PFSK-1 (cell line): ENCODE data around the gene PLB1.

Source experiments
- FOXP2 ChIP-seq: optimal IDR thresholded peaks from 2 replicates; pipeline ENCODE3; 2011; ENCODE audit warnings: borderline replicate concordance, control low read depth, inconsistent platforms; ENCODE audit not compliant: insufficient read depth; ENCODE audit errors: extremely low read length, extremely low read depth
- POLR2AphosphoS5 ChIP-seq: IDR thresholded peaks from 2 replicates; pipeline ENCODE4 v1.6.1; 2012; ENCODE audit warnings: low read depth, mild to moderate bottlenecking, control low read depth, low read length, moderate library complexity
- SIN3A ChIP-seq: IDR thresholded peaks from 2 replicates; pipeline ENCODE4 v1.6.1; 2012; ENCODE audit warnings: mild to moderate bottlenecking, low read length, moderate library complexity, borderline replicate concordance; ENCODE audit not compliant: insufficient read depth
- TAF1 ChIP-seq: IDR thresholded peaks from 2 replicates; pipeline ENCODE4 v1.6.1; 2012; ENCODE audit warnings: low read length, control low read depth, borderline replicate concordance; ENCODE audit not compliant: insufficient read depth
- TF ChIP-seq, protein P1 (sequence below), 2 experiments: IDR thresholded peaks; 2 replicates each; pipeline versions ENCODE4 v1.6.1 to v1.8.0; 2011 to 2012; ENCODE audit warnings: low read depth in 2 of 2, low read length in 2 of 2, control low read depth in 1 of 2, inconsistent platforms in 1 of 2, mild to moderate bottlenecking in 1 of 2, moderate library complexity in 1 of 2; ENCODE audit not compliant: insufficient read depth in 1 of 2

The PLB1 gene

DNA sequence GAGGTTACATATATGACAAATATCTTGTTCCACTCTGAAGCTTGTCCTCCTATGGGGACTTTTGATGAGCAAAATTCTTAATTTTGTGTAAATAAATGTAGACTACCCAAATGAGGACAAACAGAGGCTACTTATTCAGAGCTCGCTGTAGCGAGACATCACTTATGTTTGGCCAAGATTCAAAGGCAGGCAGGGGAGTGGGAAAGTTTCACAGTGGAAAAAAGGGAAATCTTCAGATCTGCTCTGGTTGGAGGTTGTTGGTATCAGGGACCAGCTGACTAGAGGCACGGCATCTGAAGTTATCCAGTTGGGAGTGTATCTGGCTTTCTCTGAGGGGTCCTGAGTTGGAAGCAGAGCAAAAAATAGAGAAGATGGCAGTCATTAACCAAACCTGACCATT is 1.3 kb downstream of the PLB1 start:
- TF ChIP-seq SIN3A (no peak), TAF1 (no peak), POLR2AphosphoS5 (no peak), FOXP2 (no peak)
- TF ChIP-seq, protein P1, sequence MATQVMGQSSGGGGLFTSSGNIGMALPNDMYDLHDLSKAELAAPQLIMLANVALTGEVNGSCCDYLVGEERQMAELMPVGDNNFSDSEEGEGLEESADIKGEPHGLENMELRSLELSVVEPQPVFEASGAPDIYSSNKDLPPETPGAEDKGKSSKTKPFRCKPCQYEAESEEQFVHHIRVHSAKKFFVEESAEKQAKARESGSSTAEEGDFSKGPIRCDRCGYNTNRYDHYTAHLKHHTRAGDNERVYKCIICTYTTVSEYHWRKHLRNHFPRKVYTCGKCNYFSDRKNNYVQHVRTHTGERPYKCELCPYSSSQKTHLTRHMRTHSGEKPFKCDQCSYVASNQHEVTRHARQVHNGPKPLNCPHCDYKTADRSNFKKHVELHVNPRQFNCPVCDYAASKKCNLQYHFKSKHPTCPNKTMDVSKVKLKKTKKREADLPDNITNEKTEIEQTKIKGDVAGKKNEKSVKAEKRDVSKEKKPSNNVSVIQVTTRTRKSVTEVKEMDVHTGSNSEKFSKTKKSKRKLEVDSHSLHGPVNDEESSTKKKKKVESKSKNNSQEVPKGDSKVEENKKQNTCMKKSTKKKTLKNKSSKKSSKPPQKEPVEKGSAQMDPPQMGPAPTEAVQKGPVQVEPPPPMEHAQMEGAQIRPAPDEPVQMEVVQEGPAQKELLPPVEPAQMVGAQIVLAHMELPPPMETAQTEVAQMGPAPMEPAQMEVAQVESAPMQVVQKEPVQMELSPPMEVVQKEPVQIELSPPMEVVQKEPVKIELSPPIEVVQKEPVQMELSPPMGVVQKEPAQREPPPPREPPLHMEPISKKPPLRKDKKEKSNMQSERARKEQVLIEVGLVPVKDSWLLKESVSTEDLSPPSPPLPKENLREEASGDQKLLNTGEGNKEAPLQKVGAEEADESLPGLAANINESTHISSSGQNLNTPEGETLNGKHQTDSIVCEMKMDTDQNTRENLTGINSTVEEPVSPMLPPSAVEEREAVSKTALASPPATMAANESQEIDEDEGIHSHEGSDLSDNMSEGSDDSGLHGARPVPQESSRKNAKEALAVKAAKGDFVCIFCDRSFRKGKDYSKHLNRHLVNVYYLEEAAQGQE (IDR thresholded peaks at IDR 0.05; ENCODE audit: insufficient read depth in 1 of 2, low read depth in 2 of 2, low read length in 2 of 2): no peak

DNA sequence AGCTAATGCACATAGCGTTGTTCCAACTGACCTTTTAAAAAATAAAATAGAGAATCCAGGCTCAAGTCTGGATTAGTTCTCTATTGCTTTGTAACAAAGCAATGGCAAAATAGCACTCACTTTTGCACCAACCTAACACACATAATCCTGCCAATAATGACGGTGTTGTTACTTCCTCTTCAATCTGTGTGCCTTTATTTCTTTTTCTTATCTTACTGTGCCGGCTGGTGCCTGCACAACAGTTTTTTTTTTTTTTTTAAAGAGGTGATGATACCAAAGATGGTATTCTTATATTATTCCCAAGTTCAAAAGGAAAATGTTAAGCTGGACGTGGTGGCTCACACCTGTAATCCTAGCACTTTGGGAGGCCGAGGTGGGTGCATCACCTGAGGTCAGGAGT is 3.4 kb downstream of the PLB1 start:
- TF ChIP-seq, protein P1 (IDR thresholded peaks at IDR 0.05; ENCODE audit: insufficient read depth in 1 of 2, low read depth in 2 of 2, low read length in 2 of 2): no peak
- TF ChIP-seq POLR2AphosphoS5: no peak
- no peak for TF ChIP-seq FOXP2
- TF ChIP-seq SIN3A: no peak
- TF ChIP-seq TAF1: no peak

DNA sequence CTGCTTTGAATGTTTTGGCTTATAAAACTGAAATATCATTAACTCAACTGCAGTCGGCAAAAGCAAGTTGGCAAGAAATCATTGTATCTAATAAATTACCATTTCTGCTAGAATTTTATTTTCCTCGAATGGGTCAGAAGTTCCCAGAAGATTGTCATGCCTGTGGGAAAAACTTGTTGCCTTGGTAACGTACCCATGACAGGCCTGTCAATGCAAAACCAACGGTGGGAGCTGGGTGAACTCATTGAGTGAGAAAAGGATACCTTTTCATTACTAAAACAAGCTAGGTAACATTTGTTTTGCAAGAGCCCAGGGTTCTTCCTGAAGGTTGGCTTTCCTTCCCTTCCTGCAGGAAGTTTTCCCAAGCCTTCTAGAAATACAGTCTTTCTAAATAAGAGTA is 9.5 kb downstream of the PLB1 start:
- TF ChIP-seq, protein P1 (IDR thresholded peaks at IDR 0.05; ENCODE audit: insufficient read depth in 1 of 2, low read depth in 2 of 2, low read length in 2 of 2): no peak
- TF ChIP-seq TAF1: no peak

DNA sequence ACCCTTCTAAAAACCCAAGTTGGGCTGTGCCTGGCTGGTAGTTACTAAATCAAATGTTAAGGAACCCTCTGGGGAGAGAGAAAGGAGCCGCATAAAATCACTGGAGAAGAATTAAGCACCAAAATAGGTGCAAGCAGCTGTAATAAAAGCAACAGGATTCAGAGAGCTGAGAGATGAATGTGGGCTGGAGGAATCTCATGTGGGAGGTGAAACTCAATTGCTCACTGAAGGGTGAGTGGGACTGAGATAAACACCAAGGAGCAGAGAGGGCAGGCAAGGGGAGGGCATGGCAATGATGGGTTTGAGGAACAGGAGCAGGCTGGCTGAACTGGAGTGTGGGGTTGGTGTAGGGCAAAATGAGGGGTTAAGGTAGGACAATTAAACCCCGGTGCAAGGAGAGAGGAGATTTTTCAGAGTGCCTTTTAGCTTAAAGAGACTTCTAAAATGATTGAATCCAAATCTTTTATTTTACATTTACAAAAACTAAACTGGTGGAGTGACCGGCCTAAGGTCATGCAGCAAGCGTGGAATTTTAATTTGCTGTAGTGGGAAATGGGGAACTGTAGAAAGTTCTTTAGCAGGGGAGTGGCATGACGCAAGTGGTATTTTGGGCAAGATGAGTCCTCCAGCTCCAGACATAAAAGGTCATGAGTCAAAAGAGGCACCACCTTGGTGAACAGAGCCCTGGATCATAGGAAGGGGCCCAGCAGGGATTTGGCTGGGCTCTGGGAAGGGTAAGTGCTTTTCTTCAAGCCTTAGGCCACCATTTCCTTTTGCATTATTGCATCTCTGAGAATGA is 10.5 kb downstream of the PLB1 start:
- TF ChIP-seq FOXP2: no peak
- TF ChIP-seq POLR2AphosphoS5: no peak
- no peak for TF ChIP-seq TAF1
- TF ChIP-seq SIN3A: no peak
- TF ChIP-seq, protein P1 (IDR thresholded peaks at IDR 0.05; ENCODE audit: insufficient read depth in 1 of 2, low read depth in 2 of 2, low read length in 2 of 2): no peak
